ENCODE measurements around the gene MOSPD3. TPM values are rescaled to one million over a fixed set of nuclear protein-coding genes. Genes with fewer than 3 reads are reported as not detected.

Gene MOSPD3
- total and polyA plus RNA-seq, 2 of the 13 experiments (the other 11 are each of a cell fraction or from before 2014, with no cell fraction given): 7.6 to 8.8 TPM

DNA sequence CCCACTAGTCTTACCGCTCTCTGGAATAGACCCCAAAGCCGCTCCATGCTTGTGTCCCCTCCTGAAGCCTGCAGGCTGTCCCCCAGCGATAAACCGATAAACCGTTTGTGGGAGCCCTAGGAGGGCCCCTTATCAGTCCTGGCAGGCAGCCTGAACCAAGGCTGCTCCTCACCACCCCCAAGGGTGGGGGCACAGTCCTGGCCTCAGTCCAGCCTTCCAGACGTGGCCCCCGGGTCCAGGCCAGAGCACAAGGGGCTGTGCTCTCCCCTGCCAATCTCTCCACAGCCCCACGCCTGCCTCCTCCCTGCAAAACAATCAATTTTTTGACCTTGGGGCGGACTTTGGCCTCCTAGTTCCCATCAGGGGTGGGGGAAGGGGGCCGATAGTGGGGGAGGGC is 29.1 kb downstream of the MOSPD3 start, which contains the start of gene TFR2 (continued):
- TF ChIP-seq, protein P1, sequence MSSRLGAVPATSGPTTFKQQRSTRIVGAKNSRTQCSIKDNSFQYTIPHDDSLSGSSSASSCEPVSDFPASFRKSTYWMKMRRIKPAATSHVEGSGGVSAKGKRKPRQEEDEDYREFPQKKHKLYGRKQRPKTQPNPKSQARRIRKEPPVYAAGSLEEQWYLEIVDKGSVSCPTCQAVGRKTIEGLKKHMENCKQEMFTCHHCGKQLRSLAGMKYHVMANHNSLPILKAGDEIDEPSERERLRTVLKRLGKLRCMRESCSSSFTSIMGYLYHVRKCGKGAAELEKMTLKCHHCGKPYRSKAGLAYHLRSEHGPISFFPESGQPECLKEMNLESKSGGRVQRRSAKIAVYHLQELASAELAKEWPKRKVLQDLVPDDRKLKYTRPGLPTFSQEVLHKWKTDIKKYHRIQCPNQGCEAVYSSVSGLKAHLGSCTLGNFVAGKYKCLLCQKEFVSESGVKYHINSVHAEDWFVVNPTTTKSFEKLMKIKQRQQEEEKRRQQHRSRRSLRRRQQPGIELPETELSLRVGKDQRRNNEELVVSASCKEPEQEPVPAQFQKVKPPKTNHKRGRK (CRISPR knock-in tag; IDR thresholded peaks at IDR 0.05): no peak
- TF ChIP-seq ZNF337 (CRISPR knock-in tag; IDR thresholded peaks at IDR 0.05; ENCODE audit: borderline replicate concordance, low read depth) (no peak), NAIF1 (CRISPR knock-in tag; IDR thresholded peaks at IDR 0.05; ENCODE audit: borderline replicate concordance) (no peak), ASH2L (IDR thresholded peaks at IDR 0.05; ENCODE audit: insufficient read length, low read depth, low read length) (no peak), ZNF350 (CRISPR knock-in tag; IDR thresholded peaks at IDR 0.05; ENCODE audit: borderline replicate concordance, low read depth) (peak; percentile 53; the same call in 1 of the 2 replicates), ZNF615 (CRISPR knock-in tag; IDR thresholded peaks at IDR 0.05; ENCODE audit: borderline replicate concordance) (no peak), RFX5 (IDR thresholded peaks at IDR 0.05; ENCODE audit: low read depth, low read length) (no peak), KDM6A (CRISPR knock-in tag; IDR thresholded peaks at IDR 0.05; ENCODE audit: low read depth) (peak; percentile 90), RARA (CRISPR knock-in tag; IDR thresholded peaks at IDR 0.05) (peak; percentile 56), ZNF207 (IDR thresholded peaks at IDR 0.05; ENCODE audit: borderline replicate concordance) (no peak), ATF1 (CRISPR knock-in tag; IDR thresholded peaks at IDR 0.05) (no peak), HMG20A (CRISPR knock-in tag; IDR thresholded peaks at IDR 0.05; ENCODE audit: borderline replicate concordance) (peak; percentile 41; the same call in 1 of the 2 replicates), SRY (CRISPR knock-in tag; IDR thresholded peaks at IDR 0.05) (0 out of 2 replicates have a peak, but pooled peaks have one; percentile 6), ZNF879 (CRISPR knock-in tag; IDR thresholded peaks at IDR 0.05) (no peak), SNRNP70 (IDR thresholded peaks at IDR 0.05; ENCODE audit: low read depth, low read length) (no peak), ZNF572 (CRISPR knock-in tag; IDR thresholded peaks at IDR 0.05) (no peak)
- TF ChIP-seq, protein P2, sequence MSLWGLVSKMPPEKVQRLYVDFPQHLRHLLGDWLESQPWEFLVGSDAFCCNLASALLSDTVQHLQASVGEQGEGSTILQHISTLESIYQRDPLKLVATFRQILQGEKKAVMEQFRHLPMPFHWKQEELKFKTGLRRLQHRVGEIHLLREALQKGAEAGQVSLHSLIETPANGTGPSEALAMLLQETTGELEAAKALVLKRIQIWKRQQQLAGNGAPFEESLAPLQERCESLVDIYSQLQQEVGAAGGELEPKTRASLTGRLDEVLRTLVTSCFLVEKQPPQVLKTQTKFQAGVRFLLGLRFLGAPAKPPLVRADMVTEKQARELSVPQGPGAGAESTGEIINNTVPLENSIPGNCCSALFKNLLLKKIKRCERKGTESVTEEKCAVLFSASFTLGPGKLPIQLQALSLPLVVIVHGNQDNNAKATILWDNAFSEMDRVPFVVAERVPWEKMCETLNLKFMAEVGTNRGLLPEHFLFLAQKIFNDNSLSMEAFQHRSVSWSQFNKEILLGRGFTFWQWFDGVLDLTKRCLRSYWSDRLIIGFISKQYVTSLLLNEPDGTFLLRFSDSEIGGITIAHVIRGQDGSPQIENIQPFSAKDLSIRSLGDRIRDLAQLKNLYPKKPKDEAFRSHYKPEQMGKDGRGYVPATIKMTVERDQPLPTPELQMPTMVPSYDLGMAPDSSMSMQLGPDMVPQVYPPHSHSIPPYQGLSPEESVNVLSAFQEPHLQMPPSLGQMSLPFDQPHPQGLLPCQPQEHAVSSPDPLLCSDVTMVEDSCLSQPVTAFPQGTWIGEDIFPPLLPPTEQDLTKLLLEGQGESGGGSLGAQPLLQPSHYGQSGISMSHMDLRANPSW (CRISPR knock-in tag; IDR thresholded peaks at IDR 0.05; ENCODE audit: borderline replicate concordance): no peak
- TF ChIP-seq, protein P3, sequence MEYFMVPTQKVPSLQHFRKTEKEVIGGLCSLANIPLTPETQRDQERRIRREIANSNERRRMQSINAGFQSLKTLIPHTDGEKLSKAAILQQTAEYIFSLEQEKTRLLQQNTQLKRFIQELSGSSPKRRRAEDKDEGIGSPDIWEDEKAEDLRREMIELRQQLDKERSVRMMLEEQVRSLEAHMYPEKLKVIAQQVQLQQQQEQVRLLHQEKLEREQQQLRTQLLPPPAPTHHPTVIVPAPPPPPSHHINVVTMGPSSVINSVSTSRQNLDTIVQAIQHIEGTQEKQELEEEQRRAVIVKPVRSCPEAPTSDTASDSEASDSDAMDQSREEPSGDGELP (IDR thresholded peaks at IDR 0.05; ENCODE audit: borderline replicate concordance, low read depth): peak; percentile 16; the same call in 1 of the 2 replicates
- TF ChIP-seq, protein P4, sequence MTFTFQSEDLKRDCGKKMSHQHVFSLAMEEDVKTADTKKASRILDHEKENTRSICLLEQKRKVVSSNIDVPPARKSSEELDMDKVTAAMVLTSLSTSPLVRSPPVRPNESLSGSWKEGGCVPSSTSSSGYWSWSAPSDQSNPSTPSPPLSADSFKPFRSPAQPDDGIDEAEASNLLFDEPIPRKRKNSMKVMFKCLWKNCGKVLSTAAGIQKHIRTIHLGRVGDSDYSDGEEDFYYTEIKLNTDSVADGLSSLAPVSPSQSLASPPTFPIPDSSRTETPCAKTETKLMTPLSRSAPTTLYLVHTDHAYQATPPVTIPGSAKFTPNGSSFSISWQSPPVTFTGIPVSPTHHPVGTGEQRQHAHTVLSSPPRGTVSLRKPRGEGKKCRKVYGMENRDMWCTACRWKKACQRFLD (CRISPR knock-in tag; IDR thresholded peaks at IDR 0.05; ENCODE audit: borderline replicate concordance): no peak
- TF ChIP-seq, protein P5, sequence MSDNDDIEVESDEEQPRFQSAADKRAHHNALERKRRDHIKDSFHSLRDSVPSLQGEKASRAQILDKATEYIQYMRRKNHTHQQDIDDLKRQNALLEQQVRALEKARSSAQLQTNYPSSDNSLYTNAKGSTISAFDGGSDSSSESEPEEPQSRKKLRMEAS (IDR thresholded peaks at IDR 0.05): peak; percentile 70
- TF ChIP-seq, protein P6, sequence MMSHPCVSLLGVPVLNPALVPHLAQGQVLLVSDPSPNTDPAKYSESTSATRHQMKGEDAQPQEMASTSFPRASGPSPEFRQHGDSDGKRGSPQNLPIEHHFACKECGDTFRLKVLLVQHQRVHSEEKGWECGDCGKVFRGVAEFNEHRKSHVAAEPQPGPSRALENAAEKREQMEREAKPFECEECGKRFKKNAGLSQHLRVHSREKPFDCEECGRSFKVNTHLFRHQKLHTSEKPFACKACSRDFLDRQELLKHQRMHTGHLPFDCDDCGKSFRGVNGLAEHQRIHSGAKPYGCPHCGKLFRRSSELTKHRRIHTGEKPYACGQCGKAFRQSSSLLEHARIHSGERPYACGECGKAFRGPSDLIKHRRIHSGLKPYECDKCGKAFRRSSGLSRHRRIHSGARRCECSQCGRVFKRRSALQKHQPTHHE (CRISPR knock-in tag; IDR thresholded peaks at IDR 0.05; ENCODE audit: borderline replicate concordance): no peak
- TF ChIP-seq, protein P7, sequence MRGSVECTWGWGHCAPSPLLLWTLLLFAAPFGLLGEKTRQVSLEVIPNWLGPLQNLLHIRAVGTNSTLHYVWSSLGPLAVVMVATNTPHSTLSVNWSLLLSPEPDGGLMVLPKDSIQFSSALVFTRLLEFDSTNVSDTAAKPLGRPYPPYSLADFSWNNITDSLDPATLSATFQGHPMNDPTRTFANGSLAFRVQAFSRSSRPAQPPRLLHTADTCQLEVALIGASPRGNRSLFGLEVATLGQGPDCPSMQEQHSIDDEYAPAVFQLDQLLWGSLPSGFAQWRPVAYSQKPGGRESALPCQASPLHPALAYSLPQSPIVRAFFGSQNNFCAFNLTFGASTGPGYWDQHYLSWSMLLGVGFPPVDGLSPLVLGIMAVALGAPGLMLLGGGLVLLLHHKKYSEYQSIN (CRISPR knock-in tag; IDR thresholded peaks at IDR 0.05; ENCODE audit: borderline replicate concordance): no peak
